Activated T-cell treated with anti-CD3 and anti-CD28 coated beads for 48 hours (primary cell): Measurements from ENCODE around the gene DRAXIN.

Experiments
- DNase-seq: peaks from one replicate; pipeline ENCODE4 v3.0.0-alpha.2; 2020; ENCODE audit warnings: low read depth

DRAXIN gene

GRCh38 chr1:11654939-11655808 is 36.3 kb upstream of the DRAXIN start:
- no peak for DNase-seq

GRCh38 chr1:11657654-11658053 is 33.9 kb upstream of the DRAXIN start:
- no peak for DNase-seq

GRCh38 chr1:11658542-11658941 is 33.0 kb upstream of the DRAXIN start:
- DNase-seq: no peak

DNA sequence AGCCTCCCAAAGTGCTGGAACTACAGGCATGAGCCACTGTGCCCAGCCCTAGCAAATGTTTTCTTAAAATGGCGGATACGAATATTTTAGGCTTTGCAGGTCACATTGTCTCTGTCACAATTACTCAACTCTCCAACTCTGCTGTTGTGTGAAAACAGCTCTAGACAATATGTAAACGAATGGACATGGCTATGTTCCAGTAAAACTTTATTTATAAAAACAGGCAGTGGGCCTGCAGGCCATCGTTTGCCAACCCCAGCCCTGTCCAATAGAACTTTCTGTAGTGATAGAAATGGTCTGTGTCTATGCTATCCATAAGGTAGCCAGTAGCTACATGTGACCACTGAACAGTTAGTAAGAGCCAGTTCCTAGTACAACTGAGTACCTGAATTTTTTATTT is 31.8 kb upstream of the DRAXIN start:
- no peak for DNase-seq

- DNase-seq: no peak
These were observed 30.4 kb upstream of the DRAXIN start for GRCh38 chr1:11661103-11661502.

GRCh38 chr1:11664336-11665065 is 27.0 kb upstream of the DRAXIN start:
- peak; percentile 45 for DNase-seq

- DNase-seq: no peak
These were observed 23.0 kb upstream of the DRAXIN start for GRCh38 chr1:11668516-11668915.

DNA sequence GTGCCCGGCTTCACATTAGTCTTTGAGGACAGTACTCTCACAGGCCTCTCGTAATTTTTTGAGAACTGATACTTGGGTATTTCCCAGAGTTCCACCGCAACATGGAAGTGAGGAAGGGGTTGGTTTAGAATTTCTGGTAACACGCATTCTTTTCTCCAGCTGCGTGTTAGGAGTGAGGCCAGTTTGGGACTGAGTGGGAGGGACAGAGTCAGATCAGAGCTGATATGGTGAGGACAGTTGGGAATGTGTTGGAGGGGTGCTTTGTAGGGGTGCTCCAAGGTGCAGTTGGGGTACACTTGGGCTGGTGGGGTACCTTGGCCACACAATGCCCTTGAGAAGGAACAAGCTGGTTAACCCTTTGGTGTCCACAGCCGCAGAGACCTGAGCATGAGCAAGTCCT is 20.8 kb upstream of the DRAXIN start:
- no peak for DNase-seq

DNA sequence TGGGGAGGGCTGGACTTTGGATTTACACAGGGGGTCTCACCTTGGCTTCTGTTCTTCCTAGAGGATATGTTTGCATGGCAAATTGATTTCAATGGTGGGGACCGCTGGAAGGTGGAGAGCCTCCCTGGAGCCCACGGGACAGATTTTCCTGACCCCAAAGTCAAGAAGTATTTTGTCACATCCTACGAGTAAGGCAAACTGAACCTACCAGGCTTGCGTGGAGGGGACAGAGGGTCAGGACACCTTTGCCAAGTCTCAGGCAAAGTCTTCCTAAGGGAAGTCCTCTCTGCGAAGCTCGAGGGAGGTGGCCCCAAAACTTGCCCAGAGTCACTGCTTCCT is 20.3 kb upstream of the DRAXIN start:
- DNase-seq: no peak

DNA sequence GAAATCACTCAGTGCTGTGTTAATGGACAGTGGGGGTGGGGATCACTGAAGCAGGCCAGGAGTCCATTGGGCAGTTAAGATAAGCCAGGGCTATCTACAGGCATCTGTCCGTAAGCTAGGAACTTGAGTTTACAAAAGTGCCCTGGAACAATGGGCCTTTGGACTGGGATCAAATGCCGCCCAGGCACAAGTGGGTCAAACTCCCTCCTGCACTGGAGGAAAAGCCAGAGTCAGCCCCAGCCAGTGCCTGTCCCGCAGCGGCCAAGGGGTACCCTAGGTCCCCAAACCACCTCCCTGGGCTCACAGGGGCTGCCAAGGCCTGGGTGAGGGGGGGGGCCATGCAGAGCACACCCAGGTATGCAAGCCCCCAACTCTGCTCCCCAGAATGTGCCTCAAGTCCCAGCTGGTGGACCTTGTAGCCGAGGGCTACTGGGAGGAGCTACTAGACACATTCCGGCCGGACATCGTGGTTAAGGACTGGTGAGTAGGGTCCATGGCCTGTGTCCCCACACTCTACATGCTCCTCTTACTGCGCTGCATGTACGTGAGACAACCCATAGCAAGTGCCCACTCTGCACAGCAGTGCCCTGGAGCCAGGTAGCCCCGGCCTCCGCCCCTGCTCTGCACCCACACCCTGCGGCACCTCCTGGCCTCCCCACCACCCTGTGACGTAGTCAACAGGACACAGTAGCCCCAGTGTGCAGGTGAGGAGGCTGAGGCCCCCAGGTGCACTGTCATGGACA is 19.8 kb upstream of the DRAXIN start:
- no peak for DNase-seq

GRCh38 chr1:11673089-11673769 is 18.3 kb upstream of the DRAXIN start:
- no peak for DNase-seq

DNA sequence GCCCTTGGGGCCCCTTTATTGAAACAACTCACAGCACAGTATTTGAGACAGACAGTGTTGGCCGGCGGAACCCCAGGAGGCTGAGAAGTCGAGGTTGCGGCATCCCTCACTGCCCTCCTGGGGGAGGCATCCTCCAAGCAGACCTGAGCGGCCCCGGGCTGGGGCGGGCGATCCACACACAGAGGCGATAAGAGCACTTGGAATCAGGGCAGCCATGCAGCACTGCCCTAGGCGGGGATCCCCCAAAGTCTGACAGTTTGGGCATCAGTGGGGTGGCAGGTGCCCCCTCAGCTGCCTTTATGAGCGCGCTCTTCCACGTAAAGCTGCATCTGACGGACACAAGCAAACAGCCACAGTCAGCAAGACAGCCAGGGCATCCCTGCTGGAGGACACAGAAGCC is 17.0 kb upstream of the DRAXIN start:
- DNase-seq: no peak

DNA sequence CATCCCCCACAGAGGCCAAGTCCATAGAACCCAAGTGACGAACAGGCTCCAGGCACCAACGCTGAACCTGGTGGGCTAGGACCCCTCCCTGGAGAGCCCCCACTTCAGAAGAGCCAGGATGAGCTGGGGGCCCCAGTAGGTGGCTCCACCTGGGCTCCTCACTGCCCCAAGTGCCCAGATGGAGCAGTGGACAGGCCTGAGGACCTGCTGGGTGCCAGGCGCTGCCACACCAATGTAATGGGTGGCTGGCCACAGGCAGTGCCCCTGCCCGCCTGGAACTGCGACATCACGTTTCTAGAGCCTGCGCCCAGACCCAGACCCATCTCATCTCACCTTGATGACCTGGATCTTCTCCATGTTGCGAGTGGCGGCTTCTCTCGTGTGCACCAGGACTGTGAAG is 16.2 kb upstream of the DRAXIN start:
- no peak for DNase-seq

GRCh38 chr1:11676386-11677103 is 15.0 kb upstream of the DRAXIN start:
- DNase-seq: no peak

DNA sequence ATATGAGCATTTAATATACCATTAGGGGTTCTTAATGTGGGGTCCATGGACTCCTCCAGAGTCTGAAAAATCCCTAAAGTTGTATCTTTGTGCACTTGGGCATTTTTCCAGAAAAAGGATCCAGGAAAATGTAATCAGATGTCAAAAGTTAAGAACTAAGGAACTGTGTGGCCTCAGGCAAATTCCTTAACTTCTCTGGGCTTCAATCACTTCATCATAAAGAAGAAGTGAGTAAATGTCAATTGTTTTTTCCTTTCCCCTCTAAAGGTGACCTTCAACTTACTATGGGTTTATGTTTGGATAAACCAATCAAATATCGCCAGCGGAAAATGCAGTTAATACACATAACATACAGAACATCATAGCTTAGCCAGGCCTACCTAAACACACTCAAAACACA is 13.1 kb upstream of the DRAXIN start:
- DNase-seq: no peak

- DNase-seq: no peak
These were observed 11.0 kb upstream of the DRAXIN start for GRCh38 chr1:11680270-11681070.

GRCh38 chr1:11681071-11681771 is 10.3 kb upstream of the DRAXIN start, which contains the start of gene MAD2L2:
TSS of gene MAD2L2 (minus strand) at chr1:11681148. CDS start at chr1:11680601, 547 bp downstream.
- DNase-seq: peak; percentile 88

DNA sequence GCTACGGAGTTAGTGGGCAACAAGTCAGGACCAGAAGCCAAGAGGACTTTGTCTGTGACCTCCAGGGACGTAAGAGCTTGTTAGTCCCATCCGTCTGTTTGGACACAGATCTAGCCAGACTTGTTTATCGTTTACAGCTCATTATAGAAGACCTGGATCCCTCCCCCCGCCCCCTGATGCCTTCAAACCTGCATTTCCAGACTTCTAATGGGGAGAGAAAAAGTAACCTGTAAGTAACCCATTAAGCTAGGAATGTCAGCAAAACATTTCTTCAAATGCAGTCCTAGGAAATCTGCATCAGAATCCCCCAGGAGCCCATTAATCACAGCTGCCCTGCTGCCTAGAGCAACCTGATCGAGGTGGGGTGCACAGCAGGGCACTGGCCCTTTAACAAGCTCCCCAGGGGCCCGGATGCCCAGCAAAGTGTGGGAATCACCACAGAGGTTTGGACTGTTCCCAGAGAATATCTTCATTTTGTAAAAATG is 9.2 kb upstream of the DRAXIN start:
- no peak for DNase-seq

- DNase-seq: no peak
These were observed 8.7 kb upstream of the DRAXIN start for GRCh38 chr1:11682799-11683198.

- no peak for DNase-seq
These were observed 7.4 kb upstream of the DRAXIN start for GRCh38 chr1:11684070-11684469.
